ENCODE measurements around the gene KIAA0825.

The KIAA0825 gene

GRCh38 chr5:94268226-94268625 lies 350.2 kb downstream of the KIAA0825 start:
- ChIA-PET CTCF (no interaction called here), POLR2A (ENCODE audit: low non-redundant PET) (no interaction called here)
- no peak for TF ChIP-seq CTCF (conservative IDR thresholded peaks at IDR 0.05; ENCODE audit: low read depth)
- no peak overlapping the region for H3K27ac ChIP-seq
- no peak for DNase-seq (ENCODE audit: low spot score)

GRCh38 chr5:94267350-94267899 lies 351.0 kb downstream of the KIAA0825 start:
- DNase-seq (ENCODE audit: low spot score), result no peak
- ChIA-PET CTCF (no interaction called here), POLR2A (ENCODE audit: low non-redundant PET) (no interaction called here)
- TF ChIP-seq CTCF (conservative IDR thresholded peaks at IDR 0.05; ENCODE audit: low read depth), result no peak
- H3K27ac ChIP-seq, result no peak overlapping the region

DNA sequence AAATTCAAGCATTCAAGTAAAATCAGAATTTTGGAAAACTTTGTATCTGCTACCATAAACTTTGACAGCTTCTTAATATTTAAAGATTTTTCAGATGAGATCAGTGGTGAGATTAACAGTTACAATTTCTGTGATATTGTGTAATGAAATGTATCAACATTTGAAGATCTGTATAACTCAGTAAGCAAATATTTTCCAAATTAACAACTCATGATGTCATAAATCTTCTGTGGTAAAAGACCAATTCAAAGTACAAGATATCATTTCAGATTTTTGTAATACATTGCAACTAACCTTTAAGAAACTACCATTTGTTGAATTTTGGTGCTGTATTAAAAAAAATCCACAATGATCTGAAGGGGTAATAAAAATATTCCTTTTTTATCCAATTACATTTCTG lies 352.2 kb downstream of the KIAA0825 start:
- TF ChIP-seq CTCF (conservative IDR thresholded peaks at IDR 0.05; ENCODE audit: low read depth), result no peak
- no peak overlapping the region for H3K27ac ChIP-seq
- ChIA-PET CTCF (no interaction called here), POLR2A (ENCODE audit: low non-redundant PET) (no interaction called here)
- no peak for DNase-seq (ENCODE audit: low spot score)

DNA sequence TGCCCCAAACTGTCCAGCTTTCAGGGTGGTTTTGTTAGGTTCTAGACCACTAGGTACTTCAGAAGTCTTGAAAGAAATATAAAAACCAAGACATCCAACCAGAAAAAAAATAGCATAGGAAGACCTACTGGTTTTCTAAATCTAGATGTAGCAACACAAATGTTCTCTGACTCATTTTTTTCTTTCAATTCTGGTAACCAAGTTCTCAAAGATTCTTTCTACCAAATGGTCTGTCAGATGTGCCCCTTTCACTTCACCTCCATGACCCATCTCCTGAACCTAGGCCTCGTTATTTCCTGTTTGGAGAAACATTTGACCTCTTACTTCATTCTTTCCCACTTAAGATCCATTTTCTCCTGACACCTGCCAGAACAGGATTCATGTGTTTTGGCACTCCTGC lies 355.3 kb downstream of the KIAA0825 start:
- no peak for TF ChIP-seq CTCF (conservative IDR thresholded peaks at IDR 0.05; ENCODE audit: low read depth)
- ChIA-PET CTCF (no interaction called here), POLR2A (ENCODE audit: low non-redundant PET) (no interaction called here)
- no peak for DNase-seq (ENCODE audit: low spot score)
- H3K27ac ChIP-seq, result no peak overlapping the region

DNA sequence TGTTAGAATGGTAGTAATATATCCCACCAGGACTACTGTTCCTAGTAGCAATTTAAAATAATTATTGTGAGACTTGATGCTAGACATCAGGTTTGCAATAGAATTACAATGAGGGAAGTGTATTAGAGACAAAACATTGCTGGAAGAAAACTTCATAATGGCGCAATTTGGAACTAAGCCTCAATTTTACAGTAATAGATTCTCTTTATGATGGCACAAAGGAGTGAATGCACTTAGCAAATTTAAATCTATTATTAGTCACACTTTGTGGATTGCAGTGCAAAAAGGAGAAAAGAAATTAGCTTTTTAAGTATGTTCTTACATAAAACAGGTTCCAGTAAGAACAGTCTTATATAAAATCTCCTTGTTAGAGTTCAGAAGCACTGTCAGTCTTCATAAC lies 358.3 kb downstream of the KIAA0825 start:
- TF ChIP-seq CTCF (conservative IDR thresholded peaks at IDR 0.05; ENCODE audit: low read depth), result no peak
- no peak overlapping the region for H3K27ac ChIP-seq
- ChIA-PET POLR2A (ENCODE audit: low non-redundant PET) (no interaction called here), CTCF (no interaction called here)
- no peak for DNase-seq (ENCODE audit: low spot score)

DNA sequence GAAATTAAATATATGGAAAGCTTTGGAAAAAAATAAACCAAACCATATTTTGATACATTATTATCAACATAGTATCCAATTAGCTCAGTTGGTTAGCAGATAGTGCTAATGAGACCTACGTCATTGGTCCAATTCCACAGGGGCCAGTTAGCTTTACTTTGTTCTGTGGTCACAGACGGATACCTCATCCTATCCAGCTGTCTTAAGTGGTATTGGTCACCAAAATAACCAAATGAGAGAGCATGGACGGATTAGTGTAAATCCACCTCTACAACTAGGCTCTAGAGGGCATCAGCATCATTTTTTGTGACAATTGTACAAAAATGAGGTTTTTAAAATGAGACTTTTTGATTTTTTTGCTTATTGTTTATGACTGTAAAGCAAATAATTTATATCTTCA lies 364.2 kb downstream of the KIAA0825 start:
- TF ChIP-seq CTCF (conservative IDR thresholded peaks at IDR 0.05; ENCODE audit: low read depth), result no peak
- DNase-seq (ENCODE audit: low spot score), result no peak
- ChIA-PET CTCF (interaction anchor here (0.8 kb wide), 1 partner anchor 483 kb away, joined by 3 read pairs; no protein-coding TSS in a partner anchor), POLR2A (ENCODE audit: low non-redundant PET) (no interaction called here)
- H3K27ac ChIP-seq, result no peak overlapping the region

- CTCF ChIA-PET, result no interaction called here
- no peak for TF ChIP-seq CTCF (conservative IDR thresholded peaks at IDR 0.05; ENCODE audit: low read depth)
- POLR2A ChIA-PET (ENCODE audit: low non-redundant PET), result no interaction called here
Measured at GRCh38 chr5:94250985-94251384, 367.4 kb downstream of the KIAA0825 start.

More at GRCh38 chr5:94250985-94251384, 367.4 kb downstream of the KIAA0825 start:
- DNase-seq (ENCODE audit: low spot score), result no peak
- no peak overlapping the region for H3K27ac ChIP-seq

All from RWPE1 (cell line).